ENCODE results near the gene HRH3.

Gene HRH3

GRCh38 chr20:62228982-62229545 is 9.0 kb upstream of the HRH3 start:
- DNase-seq: no peak

GRCh38 chr20:62227977-62228958 is 8.2 kb upstream of the HRH3 start:
- DNase-seq: no peak

GRCh38 chr20:62227591-62227976 is 7.5 kb upstream of the HRH3 start:
- DNase-seq: no peak

GRCh38 chr20:62226707-62227590 is 6.9 kb upstream of the HRH3 start:
- no peak for DNase-seq

GRCh38 chr20:62225820-62226635 is 6.0 kb upstream of the HRH3 start:
- DNase-seq: no peak

- DNase-seq: no peak
Measured at GRCh38 chr20:62225026-62225425, 4.9 kb upstream of the HRH3 start.

GRCh38 chr20:62224113-62224855 is 4.2 kb upstream of the HRH3 start:
- no peak for DNase-seq

- DNase-seq: no peak
Measured at GRCh38 chr20:62223571-62223970, 3.5 kb upstream of the HRH3 start.

- DNase-seq: no peak
Measured at GRCh38 chr20:62222972-62223371, 2.9 kb upstream of the HRH3 start.

- no peak for DNase-seq
Measured at GRCh38 chr20:62222266-62222850, 2.3 kb upstream of the HRH3 start.

- DNase-seq: no peak
Measured at GRCh38 chr20:62220666-62221568, 839 bp upstream of the HRH3 start.

- DNase-seq: no peak
Measured at GRCh38 chr20:62219101-62219991, 732 bp downstream of the HRH3 start.

- DNase-seq: no peak
Measured at GRCh38 chr20:62217913-62218773, 1.9 kb downstream of the HRH3 start.

GRCh38 chr20:62216636-62217566 is 3.2 kb downstream of the HRH3 start:
- DNase-seq: no peak

- no peak for DNase-seq
Measured at GRCh38 chr20:62215991-62216635, 4.0 kb downstream of the HRH3 start.
